Skin of body (tissue), 2 donors: ENCODE measurements around the gene CMTM8. TPM values are rescaled to one million over a fixed set of nuclear protein-coding genes. Genes with fewer than 3 reads are reported as not detected.

Experiments
- DNase-seq: peaks from one replicate; lab custom pipeline; 2025; lab: John Stamatoyannopoulos, UW
- total RNA-seq: library from RNA; depleted of rRNA; stranded (reverse); fragments of >200 nt; gene quantifications from one replicate; pipeline ENCODE4 v1.2.3, GENCODE V29; 2014

CMTM8 gene
- total RNA-seq, 1 donor from 2014 or later = 2.8 TPM

- no peak for DNase-seq
Measured at GRCh38 chr3:32305361-32305876, 66.9 kb downstream of the CMTM8 start.

- no peak for DNase-seq
Measured at GRCh38 chr3:32306072-32306471, 67.6 kb downstream of the CMTM8 start.

- no peak for DNase-seq
Measured at GRCh38 chr3:32307591-32307990, 69.1 kb downstream of the CMTM8 start.

GRCh38 chr3:32308378-32308777, 69.9 kb downstream of the CMTM8 start:
- no peak for DNase-seq

- no peak for DNase-seq
Measured at GRCh38 chr3:32309654-32310242, 71.3 kb downstream of the CMTM8 start.

GRCh38 chr3:32310336-32310735, 71.9 kb downstream of the CMTM8 start:
- no peak for DNase-seq

GRCh38 chr3:32310918-32311839, 72.7 kb downstream of the CMTM8 start:
- DNase-seq = peak; percentile 43

- DNase-seq = no peak
Measured at GRCh38 chr3:32312251-32312650, 73.8 kb downstream of the CMTM8 start.

- no peak for DNase-seq
Measured at GRCh38 chr3:32313169-32313568, 74.7 kb downstream of the CMTM8 start.

GRCh38 chr3:32313723-32314473, 75.4 kb downstream of the CMTM8 start:
- DNase-seq = no peak

GRCh38 chr3:32315441-32315840, 77.0 kb downstream of the CMTM8 start:
- no peak for DNase-seq

- no peak for DNase-seq
Measured at GRCh38 chr3:32316319-32316718, 77.8 kb downstream of the CMTM8 start.

- DNase-seq = no peak
Measured at GRCh38 chr3:32316976-32317375, 78.5 kb downstream of the CMTM8 start.

GRCh38 chr3:32319607-32320006, 81.1 kb downstream of the CMTM8 start:
- DNase-seq = no peak

GRCh38 chr3:32320080-32320479, 81.6 kb downstream of the CMTM8 start:
- DNase-seq = no peak

GRCh38 chr3:32321095-32321790, 82.8 kb downstream of the CMTM8 start:
- DNase-seq = no peak

GRCh38 chr3:32322311-32322710, 83.8 kb downstream of the CMTM8 start:
- DNase-seq = no peak

- DNase-seq = no peak
Measured at GRCh38 chr3:32323604-32324003, 85.1 kb downstream of the CMTM8 start.

- DNase-seq = no peak
Measured at GRCh38 chr3:32325201-32325600, 86.7 kb downstream of the CMTM8 start.

GRCh38 chr3:32325927-32326326, 87.4 kb downstream of the CMTM8 start:
- DNase-seq = no peak

GRCh38 chr3:32326795-32327194, 88.3 kb downstream of the CMTM8 start:
- no peak for DNase-seq
